ENCODE data around the gene RCN2.
"Not testable (repeated sequence)": the region's sequence is repeated elsewhere in the genome, so short reads cannot be mapped to it uniquely, and the experiment has no call there.

RCN2 gene

GRCh38 chr15:76931397-76932134, at the start of gene RCN2:
Gene RCN2, plus strand, starts transcription at chr15:76931749. Its CDS starts 93 bp downstream, at chr15:76931842.
- peak; percentile 95 for DNase-seq

GRCh38 chr15:76885212-76885611, 46.3 kb upstream of the RCN2 start:
- DNase-seq = no peak

- not testable (repeated sequence) for DNase-seq
Measured at GRCh38 chr15:76887280-76888141, 44.0 kb upstream of the RCN2 start.

GRCh38 chr15:76892836-76893235, 38.7 kb upstream of the RCN2 start:
- DNase-seq = not testable (repeated sequence)

GRCh38 chr15:76894174-76894573, 37.4 kb upstream of the RCN2 start:
- DNase-seq = no peak

- no peak for DNase-seq
Measured at GRCh38 chr15:76898102-76898501, 33.4 kb upstream of the RCN2 start.

GRCh38 chr15:76899176-76899930, 32.2 kb upstream of the RCN2 start:
- DNase-seq = not testable (repeated sequence)

GRCh38 chr15:76899931-76900310, 31.6 kb upstream of the RCN2 start:
- DNase-seq = not testable (repeated sequence)

- DNase-seq = no peak
Measured at GRCh38 chr15:76901965-76902364, 29.6 kb upstream of the RCN2 start.

- peak; percentile 11 for DNase-seq
Measured at GRCh38 chr15:76903251-76903681, 28.3 kb upstream of the RCN2 start.

GRCh38 chr15:76904461-76905012, 27.0 kb upstream of the RCN2 start:
- DNase-seq = peak; percentile 44

GRCh38 chr15:76905013-76905839, 26.3 kb upstream of the RCN2 start, which contains the start of gene SCAPER:
Gene SCAPER, minus strand, starts transcription at chr15:76905340. Its CDS starts 21,523 bp downstream, at chr15:76883817.
- DNase-seq = peak; percentile 95

- DNase-seq = no peak
Measured at GRCh38 chr15:76905855-76906254, 25.7 kb upstream of the RCN2 start.

- DNase-seq = no peak
Measured at GRCh38 chr15:76912430-76912829, 19.1 kb upstream of the RCN2 start.

GRCh38 chr15:76913737-76914136, 17.8 kb upstream of the RCN2 start:
- DNase-seq = no peak

- no peak for DNase-seq
Measured at GRCh38 chr15:76916369-76916768, 15.2 kb upstream of the RCN2 start.

GRCh38 chr15:76928201-76928600, 3.3 kb upstream of the RCN2 start:
- no peak for DNase-seq

- DNase-seq = no peak
Measured at GRCh38 chr15:76929011-76929760, 2.4 kb upstream of the RCN2 start.

- DNase-seq = no peak
Measured at GRCh38 chr15:76930831-76931396, 635 bp upstream of the RCN2 start.

- no peak for DNase-seq
Measured at GRCh38 chr15:76932135-76932966, 802 bp downstream of the RCN2 start.

All from NK-92 treated with Interleukin-12 subunit alpha and Interleukin-12 subunit beta, amount 100 ng/mL, for 24 hours (cell line).